Activated CD4-positive, alpha-beta T cell treated with anti-CD3 and anti-CD28 coated beads for 36 hours (primary cell): ENCODE results near the gene KRT76. TPM values are rescaled to one million over a fixed set of nuclear protein-coding genes. Genes with fewer than 3 reads are reported as not detected.

ENCODE experiments used
- ATAC-seq: fragments of 200-7000 bp; cut with Tn5 transposase; one replicate; pipeline ENCODE4 v1.10.0; 2021; ENCODE audit warnings: mild to moderate bottlenecking, moderate library complexity
- CTCF ChIA-PET: fragments of 350-600 bp; sonication (Branson Sonifier 250); formaldehyde crosslinking; loops from one replicate; lab custom pipeline; 2021; ENCODE audit warnings: antibody characterized with exemption; lab: Charles Lee
- POLR2A ChIA-PET: fragments of 350-600 bp; sonication (Branson Sonifier 250); formaldehyde crosslinking; loops from one replicate; lab custom pipeline; 2021; ENCODE audit warnings: antibody characterized with exemption, inconsistent platforms; lab: Charles Lee
- DNase-seq: peaks from one replicate; pipeline ENCODE4 v3.0.0-alpha.2; 2020
- H3K27ac Mint-ChIP-seq: one replicate; pipeline ENCODE4 v1.8.0; 2021; ENCODE audit warnings: mixed read lengths
- H3K27me3 Mint-ChIP-seq: one replicate; pipeline ENCODE4 v1.8.0; 2021; ENCODE audit warnings: mixed read lengths
- H3K36me3 Mint-ChIP-seq: one replicate; pipeline ENCODE4 v1.8.0; 2021; ENCODE audit warnings: low read depth, mixed read lengths
- H3K4me1 Mint-ChIP-seq: one replicate; pipeline ENCODE4 v1.8.0; 2021; ENCODE audit warnings: mixed read lengths
- H3K4me3 Mint-ChIP-seq: one replicate; pipeline ENCODE4 v1.8.0; 2021; ENCODE audit warnings: mild to moderate bottlenecking, moderate library complexity, mixed read lengths
- H3K9me3 Mint-ChIP-seq: one replicate; pipeline ENCODE4 v1.8.0; 2021; ENCODE audit warnings: low read depth, mixed read lengths
- intact Hi-C, 2 experiments: fragments of 100-400 bp; cut with DNase I in 1 of 2; cut with micrococcal nuclease in 1 of 2; formaldehyde crosslinking; loops; one replicate each; pipeline versions ENCODE4 v1.14.2 to v1.15.1; 2022 to 2024; cut with DNase I, micrococcal nuclease
- total RNA-seq, 2 experiments: library from RNA; stranded (reverse); gene quantifications; one replicate each; pipeline ENCODE4 v1.2.3, GENCODE V29; 2021

KRT76 gene
- total RNA-seq, 2 experiments from 2014 or later, result not detected

- Mint-ChIP-seq H3K9me3 (no peaks in the 10 kb centered on the region), H3K4me1 (no peaks in the 10 kb centered on the region), H3K27me3 (no peaks in the 10 kb centered on the region), H3K27ac (no peak overlapping the region), H3K4me3 (no peak overlapping the region), H3K36me3 (no peaks in the 10 kb centered on the region)
- DNase-seq (no peak), ATAC-seq (no peak)
- ChIA-PET CTCF (no interaction called here), POLR2A (no interaction called here)
- intact Hi-C loops, result no loop called here
Observed at GRCh38 chr12:52812073-52812400, 34.9 kb upstream of the KRT76 start.

- CTCF ChIA-PET, result no interaction called here
- intact Hi-C loops, result no loop called here
- no peak for ATAC-seq
- Mint-ChIP-seq H3K36me3 (no peaks in the 10 kb centered on the region), H3K9me3 (no peaks in the 10 kb centered on the region), H3K27ac (no peak overlapping the region), H3K27me3 (no peaks in the 10 kb centered on the region), H3K4me3 (no peak overlapping the region), H3K4me1 (no peaks in the 10 kb centered on the region)
- POLR2A ChIA-PET, result no interaction called here
- no peak for DNase-seq
Observed at GRCh38 chr12:52811191-52812072, 34.3 kb upstream of the KRT76 start.

GRCh38 chr12:52810554-52810953 is 33.4 kb upstream of the KRT76 start:
- H3K4me3 Mint-ChIP-seq, result no peak overlapping the region
- ChIA-PET POLR2A (no interaction called here), CTCF (no interaction called here)
- no peak for ATAC-seq
- H3K27ac Mint-ChIP-seq, result no peak overlapping the region
- intact Hi-C loops, result no loop called here
- DNase-seq, result no peak
- no peaks in the 10 kb centered on the region for H3K9me3 Mint-ChIP-seq
- no peaks in the 10 kb centered on the region for H3K36me3 Mint-ChIP-seq
- H3K4me1 Mint-ChIP-seq, result no peaks in the 10 kb centered on the region
- H3K27me3 Mint-ChIP-seq, result no peaks in the 10 kb centered on the region

GRCh38 chr12:52809166-52809565 is 32.0 kb upstream of the KRT76 start:
- ChIA-PET POLR2A (no interaction called here), CTCF (no interaction called here)
- no peak for ATAC-seq
- intact Hi-C loops, result no loop called here
- H3K4me1 Mint-ChIP-seq, result no peaks in the 10 kb centered on the region
- no peak for DNase-seq
- H3K9me3 Mint-ChIP-seq, result no peaks in the 10 kb centered on the region
- H3K27me3 Mint-ChIP-seq, result no peaks in the 10 kb centered on the region
- H3K27ac Mint-ChIP-seq, result no peak overlapping the region
- H3K36me3 Mint-ChIP-seq, result no peaks in the 10 kb centered on the region
- H3K4me3 Mint-ChIP-seq, result no peak overlapping the region

GRCh38 chr12:52808573-52809160 is 31.5 kb upstream of the KRT76 start:
- Mint-ChIP-seq H3K36me3 (no peaks in the 10 kb centered on the region), H3K4me3 (no peak overlapping the region), H3K9me3 (no peaks in the 10 kb centered on the region), H3K4me1 (no peaks in the 10 kb centered on the region), H3K27me3 (no peaks in the 10 kb centered on the region), H3K27ac (no peak overlapping the region)
- DNase-seq, result no peak
- intact Hi-C loops, result no loop called here
- no peak for ATAC-seq
- CTCF ChIA-PET, result interaction anchor here (0.8 kb wide), 1 partner anchor 62 kb away, joined by 5 read pairs; no protein-coding TSS in a partner anchor
- POLR2A ChIA-PET, result no interaction called here

GRCh38 chr12:52807544-52808470 is 30.7 kb upstream of the KRT76 start:
- ChIA-PET CTCF (interaction anchor here (0.7 to 1.0 kb wide), 3 partner anchors 63 to 173 kb away, joined by 3 to 5 read pairs (median 5); no protein-coding TSS in a partner anchor), POLR2A (interaction anchor here (0.7 kb wide), 1 partner anchor 29 kb away, joined by 4 read pairs; no protein-coding TSS in a partner anchor)
- Mint-ChIP-seq H3K27ac (no peak overlapping the region), H3K27me3 (no peaks in the 10 kb centered on the region), H3K36me3 (no peaks in the 10 kb centered on the region), H3K9me3 (no peaks in the 10 kb centered on the region), H3K4me3 (no peak overlapping the region), H3K4me1 (no peaks in the 10 kb centered on the region)
- intact Hi-C loops, result no loop called here
- DNase-seq (no peak), ATAC-seq (no peak)

GRCh38 chr12:52806821-52807543 is 29.8 kb upstream of the KRT76 start:
- Mint-ChIP-seq H3K36me3 (no peaks in the 10 kb centered on the region), H3K27me3 (no peaks in the 10 kb centered on the region), H3K9me3 (no peaks in the 10 kb centered on the region), H3K4me3 (no peak overlapping the region), H3K27ac (no peak overlapping the region), H3K4me1 (no peaks in the 10 kb centered on the region)
- POLR2A ChIA-PET, result interaction anchor here (0.7 kb wide), 1 partner anchor 29 kb away, joined by 4 read pairs; no protein-coding TSS in a partner anchor
- ATAC-seq, result no peak
- CTCF ChIA-PET, result interaction anchor here (0.7 to 1.0 kb wide), 2 partner anchors 73 to 174 kb away, joined by 3 to 5 read pairs; no protein-coding TSS in a partner anchor
- intact Hi-C loops, result no loop called here
- DNase-seq, result no peak

GRCh38 chr12:52806169-52806811 is 29.1 kb upstream of the KRT76 start:
- Mint-ChIP-seq H3K9me3 (no peaks in the 10 kb centered on the region), H3K4me3 (no peak overlapping the region), H3K27me3 (no peaks in the 10 kb centered on the region), H3K36me3 (no peaks in the 10 kb centered on the region), H3K4me1 (no peaks in the 10 kb centered on the region), H3K27ac (no peak overlapping the region)
- ChIA-PET POLR2A (no interaction called here), CTCF (no interaction called here)
- no peak for DNase-seq
- intact Hi-C loops, result no loop called here
- no peak for ATAC-seq

GRCh38 chr12:52805739-52806138 is 28.6 kb upstream of the KRT76 start:
- Mint-ChIP-seq H3K4me3 (no peak overlapping the region), H3K4me1 (no peaks in the 10 kb centered on the region), H3K36me3 (no peaks in the 10 kb centered on the region), H3K9me3 (no peaks in the 10 kb centered on the region), H3K27me3 (no peaks in the 10 kb centered on the region), H3K27ac (no peak overlapping the region)
- POLR2A ChIA-PET, result no interaction called here
- intact Hi-C loops, result no loop called here
- ATAC-seq, result no peak
- DNase-seq, result no peak
- CTCF ChIA-PET, result no interaction called here

- H3K27me3 Mint-ChIP-seq, result no peaks in the 10 kb centered on the region
- no peaks in the 10 kb centered on the region for H3K4me1 Mint-ChIP-seq
- H3K9me3 Mint-ChIP-seq, result no peaks in the 10 kb centered on the region
- H3K27ac Mint-ChIP-seq, result no peak overlapping the region
- ChIA-PET CTCF (interaction anchor here (0.9 kb wide), 1 partner anchor 75 kb away, joined by 3 read pairs; no protein-coding TSS in a partner anchor), POLR2A (no interaction called here)
- no peak for DNase-seq
- no peak for ATAC-seq
- intact Hi-C loops, result no loop called here
- H3K4me3 Mint-ChIP-seq, result no peak overlapping the region
- H3K36me3 Mint-ChIP-seq, result no peaks in the 10 kb centered on the region
Observed at GRCh38 chr12:52805000-52805399, 27.9 kb upstream of the KRT76 start.
